SU-DHL-6 (cell line): Measurements from ENCODE around the gene NAV2.

ENCODE experiments used
- CTCF ChIP-seq: fragments of 200-600 bp; sonication (generic); IDR thresholded peaks from one replicate; pipeline ENCODE4 v1.5.1; 2017; ENCODE audit warnings: antibody characterized with exemption, mild to moderate bottlenecking, low read length, moderate library complexity; ENCODE audit not compliant: insufficient read depth, poor library complexity, severe bottlenecking
- EZH2phosphoT487 ChIP-seq: fragments of 200-600 bp; sonication (generic), shearing (Covaris generic); conservative IDR thresholded peaks from 2 replicates; pipeline ENCODE4 v1.6.1; 2018; ENCODE audit warnings: mild to moderate bottlenecking, antibody characterized with exemption, low read length, moderate library complexity, mixed read lengths

- TF ChIP-seq CTCF (no peak), EZH2phosphoT487 (no peak)
Observed at GRCh38 chr11:19931771-19932369, 219.2 kb downstream of the NAV2 start.
